ENCODE data around the gene CCDC71.

The CCDC71 gene

GRCh38 chr3:49124991-49125670, 41.0 kb downstream of the CCDC71 start:
- no peak for FAIRE-seq

- no peak for FAIRE-seq
Measured at GRCh38 chr3:49124203-49124602, 41.9 kb downstream of the CCDC71 start.

GRCh38 chr3:49123687-49124086, 42.4 kb downstream of the CCDC71 start:
- no peak for FAIRE-seq

GRCh38 chr3:49122886-49123545, 43.1 kb downstream of the CCDC71 start:
- no peak for FAIRE-seq

- FAIRE-seq, result no peak
Measured at GRCh38 chr3:49122451-49122850, 43.7 kb downstream of the CCDC71 start.

GRCh38 chr3:49122022-49122421, 44.1 kb downstream of the CCDC71 start:
- FAIRE-seq, result no peak

GRCh38 chr3:49121132-49121736, 44.9 kb downstream of the CCDC71 start:
- FAIRE-seq, result no peak

GRCh38 chr3:49120438-49121131, 45.5 kb downstream of the CCDC71 start, which contains the start of gene USP19:
USP19 (minus strand) TSS chr3:49120823; CDS start chr3:49119145, 1,678 bp downstream.
- FAIRE-seq, result no peak

- no peak for FAIRE-seq
Measured at GRCh38 chr3:49120096-49120437, 46.1 kb downstream of the CCDC71 start.

GRCh38 chr3:49119439-49119838, 46.7 kb downstream of the CCDC71 start:
- FAIRE-seq, result no peak

GRCh38 chr3:49119036-49119435, 47.1 kb downstream of the CCDC71 start:
- FAIRE-seq, result no peak
